Activated CD4-positive, alpha-beta T cell treated with anti-CD3 and anti-CD28 coated beads for 4 hours (primary cell): ENCODE data around the gene SLC9A8.
"Not testable (repeated sequence)": the region's sequence is repeated elsewhere in the genome, so short reads cannot be mapped to it uniquely, and the experiment has no call there.

Source experiments
- DNase-seq, 2 donors: peaks; one replicate each; pipeline ENCODE4 v3.0.0-alpha.2; 2020

SLC9A8 gene

DNA sequence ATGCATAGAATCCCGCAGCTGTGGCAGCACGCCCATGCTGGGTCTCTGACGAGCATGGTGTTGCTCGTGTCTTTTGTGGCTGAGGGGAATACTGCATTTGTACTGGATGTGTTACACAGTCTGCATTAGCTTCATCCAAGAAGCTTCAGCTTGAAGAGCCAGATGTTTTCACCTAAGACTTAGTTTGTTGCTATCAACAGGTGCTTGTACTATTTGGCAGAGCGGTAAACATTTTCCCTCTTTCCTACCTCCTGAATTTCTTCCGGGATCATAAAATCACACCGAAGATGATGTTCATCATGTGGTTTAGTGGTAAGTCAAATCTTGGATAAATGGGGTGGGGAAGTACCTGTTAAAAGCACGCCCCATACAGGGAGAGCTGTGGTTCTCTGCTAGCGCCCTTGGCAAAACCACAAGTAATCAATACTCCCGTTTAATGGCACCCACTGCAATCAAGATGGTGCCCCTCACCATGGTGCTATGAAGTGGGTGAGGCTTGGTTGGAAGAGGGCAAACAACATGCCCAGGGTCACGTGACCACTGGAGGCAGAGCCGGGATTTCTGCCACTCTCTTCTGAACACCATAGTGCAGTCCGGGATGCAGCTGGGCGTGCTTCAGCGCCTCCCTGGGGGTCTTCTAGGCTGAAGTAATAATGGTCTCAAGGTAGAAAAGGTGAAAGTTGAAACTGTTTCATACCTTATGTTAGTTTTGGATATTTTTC is 68.3 kb downstream of the SLC9A8 start:
- DNase-seq, result no peak

DNA sequence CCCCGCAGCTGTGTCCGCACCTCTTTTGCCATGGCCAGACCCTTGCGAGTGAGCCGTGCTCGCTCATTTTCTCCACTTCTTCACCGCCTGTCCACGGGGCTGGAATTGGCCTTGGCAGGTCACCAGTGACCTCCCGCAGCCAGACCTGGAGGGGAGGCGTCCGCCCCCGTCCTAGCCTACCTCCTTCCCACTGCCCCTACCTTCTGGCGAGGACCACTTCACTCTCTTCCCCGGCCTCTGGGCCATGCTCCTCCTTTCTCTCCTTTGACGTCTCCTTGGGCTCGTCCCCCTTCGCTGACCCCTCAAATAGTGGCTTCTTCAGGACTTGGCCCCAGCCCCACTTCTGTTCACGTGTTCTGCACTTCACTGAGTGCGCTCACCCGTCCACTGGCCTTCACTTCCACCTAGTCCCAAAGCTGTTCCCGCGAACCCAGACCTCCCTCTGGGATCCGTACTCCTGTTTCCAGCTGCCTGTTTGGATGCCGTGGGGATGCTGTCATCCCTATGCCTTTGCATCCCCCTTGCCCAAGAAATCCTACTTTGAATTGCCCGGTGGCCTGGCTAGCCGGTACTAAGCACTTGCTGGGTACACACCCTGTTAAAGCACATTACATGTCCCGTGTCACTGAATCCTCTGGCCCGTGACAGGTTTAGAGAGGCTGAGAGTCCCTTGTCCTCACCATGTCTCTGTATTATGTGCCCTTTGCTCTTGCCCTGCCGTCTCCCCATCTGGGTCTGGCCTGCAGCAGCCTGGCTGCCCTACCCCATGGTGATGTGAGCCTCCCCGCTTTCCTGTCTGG is 69.7 kb downstream of the SLC9A8 start:
- no peak for DNase-seq

DNA sequence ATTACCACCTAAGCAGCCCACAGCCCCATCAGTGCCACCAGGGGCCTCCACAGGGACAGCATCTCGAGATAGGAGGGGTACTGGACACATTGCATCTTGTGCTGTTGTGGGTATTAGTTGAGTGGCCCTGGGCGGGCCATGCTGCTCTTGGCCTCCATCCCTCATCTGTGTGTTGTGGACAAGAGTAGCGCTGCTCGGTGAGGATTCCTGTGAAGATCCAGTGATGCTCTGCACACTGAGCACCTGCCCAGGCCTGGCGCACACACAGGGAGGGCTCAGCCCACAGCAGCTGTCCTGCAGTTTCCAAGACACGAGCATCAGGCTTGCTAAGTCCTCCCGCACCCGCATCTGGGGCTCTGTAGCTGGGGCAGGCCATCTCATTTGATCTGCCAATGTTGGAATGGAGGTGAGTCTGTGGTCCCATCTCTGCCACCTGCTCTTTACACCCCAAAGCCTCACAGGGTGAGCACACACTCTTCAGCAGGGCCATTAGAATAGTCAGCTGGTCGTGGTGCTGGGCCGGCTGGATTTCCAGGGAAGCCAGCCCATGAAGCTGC is 70.7 kb downstream of the SLC9A8 start:
- no peak for DNase-seq

DNA sequence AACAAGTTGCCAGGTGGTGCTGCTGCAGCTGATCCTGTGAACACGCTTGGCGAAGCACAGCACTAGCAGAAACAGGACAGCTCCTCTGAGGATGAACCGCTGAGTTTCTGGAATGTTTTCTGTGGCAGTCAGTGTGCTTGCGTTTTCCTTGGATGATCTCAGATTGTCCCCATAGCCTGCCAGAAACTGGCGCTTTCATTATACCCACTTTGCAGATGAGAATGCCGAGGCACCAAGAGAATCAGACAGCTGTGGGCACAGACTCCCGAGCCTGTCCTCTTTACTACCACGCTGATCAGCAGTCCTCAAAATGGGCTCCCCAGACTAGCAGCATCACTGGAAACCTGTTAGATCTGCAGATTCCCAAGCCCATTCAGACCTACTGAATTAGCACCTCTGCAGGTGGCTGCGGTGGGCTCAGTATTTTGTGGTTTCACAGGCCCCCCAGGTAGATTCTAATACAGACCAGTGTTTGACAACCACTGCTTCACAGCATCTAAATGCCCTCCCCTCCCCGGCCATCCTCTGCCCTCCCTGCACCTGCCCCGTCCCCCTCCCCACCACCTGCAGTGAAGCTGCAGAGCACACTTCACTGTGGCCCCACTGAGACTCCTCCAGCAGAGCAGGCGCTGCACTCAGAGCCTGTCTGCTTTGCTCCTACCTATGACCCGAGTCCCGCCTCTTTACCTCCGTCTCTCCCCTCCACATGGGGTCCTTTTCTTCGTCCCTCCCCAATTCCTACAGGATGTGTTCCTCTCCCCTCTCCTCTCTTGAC is 73.1 kb downstream of the SLC9A8 start:
- DNase-seq, result no peak

DNA sequence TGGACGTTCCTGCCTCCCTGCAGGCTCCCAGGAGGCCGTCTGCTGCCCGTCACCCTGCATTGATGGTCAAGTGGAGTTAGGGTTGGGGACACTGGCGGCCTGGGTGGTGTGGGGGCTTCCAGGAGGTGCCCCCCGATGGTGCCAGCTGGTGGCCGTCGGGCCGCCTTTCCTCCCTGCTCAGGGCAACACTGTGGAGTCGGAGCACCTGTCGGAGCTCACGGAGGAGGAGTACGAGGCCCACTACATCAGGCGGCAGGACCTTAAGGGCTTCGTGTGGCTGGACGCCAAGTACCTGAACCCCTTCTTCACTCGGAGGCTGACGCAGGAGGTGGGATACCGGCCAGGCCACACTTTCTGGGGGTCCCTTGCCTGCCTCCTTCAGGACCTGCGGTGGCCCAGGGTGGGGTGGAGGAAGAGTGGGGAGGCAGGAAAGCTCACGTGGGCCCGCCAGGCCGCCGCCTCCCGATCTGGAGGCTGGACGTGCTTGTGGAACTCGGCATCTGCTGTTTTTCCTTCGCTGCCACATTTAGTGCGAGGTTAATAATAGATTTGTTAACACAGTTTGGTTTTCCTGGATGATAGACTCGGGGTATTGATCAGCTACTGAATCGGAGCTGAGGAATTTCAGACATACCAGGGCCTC is 74.1 kb downstream of the SLC9A8 start:
- DNase-seq, result no peak

DNA sequence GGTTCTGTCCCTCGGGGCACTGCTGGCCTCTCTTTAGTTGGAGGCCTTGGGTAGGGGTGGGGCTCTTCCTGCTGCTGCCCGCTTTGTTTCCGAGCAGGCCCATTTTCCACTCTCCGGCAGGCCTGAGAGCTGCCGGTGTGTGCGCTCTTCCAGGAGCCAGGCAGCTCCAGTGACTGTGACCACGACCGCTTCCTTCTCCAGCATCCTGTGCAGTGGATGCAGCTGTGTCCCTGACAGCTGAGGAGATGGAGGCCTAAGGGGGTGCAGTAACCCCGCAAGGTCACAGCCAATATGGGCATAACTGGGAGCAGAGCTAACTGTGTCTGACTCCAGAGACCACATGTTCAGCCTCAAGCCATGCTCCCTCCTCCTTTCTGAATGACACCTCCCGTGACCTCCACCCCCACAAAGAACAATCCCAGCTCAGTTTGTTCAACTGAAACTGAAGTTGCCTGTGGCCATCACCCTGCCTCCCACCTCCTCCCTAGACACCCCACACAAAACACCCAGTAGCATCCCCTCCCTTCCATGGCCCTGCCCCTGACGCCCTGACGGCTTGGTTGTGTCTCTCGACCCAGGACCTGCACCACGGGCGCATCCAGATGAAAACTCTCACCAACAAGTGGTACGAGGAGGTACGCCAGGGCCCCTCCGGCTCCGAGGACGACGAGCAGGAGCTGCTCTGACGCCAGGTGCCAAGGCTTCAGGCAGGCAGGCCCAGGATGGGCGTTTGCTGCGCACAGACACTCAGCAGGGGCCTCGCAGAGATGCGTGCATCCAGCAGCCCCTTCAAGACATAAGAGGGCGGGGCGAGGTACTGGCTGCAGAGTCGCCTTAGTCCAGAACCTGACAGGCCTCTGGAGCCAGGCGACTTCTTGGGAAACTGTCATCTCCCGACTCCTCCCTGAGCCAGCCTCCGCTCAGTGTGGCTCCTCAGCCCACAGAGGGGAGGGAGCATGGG is 74.9 kb downstream of the SLC9A8 start:
- DNase-seq, result no peak

DNA sequence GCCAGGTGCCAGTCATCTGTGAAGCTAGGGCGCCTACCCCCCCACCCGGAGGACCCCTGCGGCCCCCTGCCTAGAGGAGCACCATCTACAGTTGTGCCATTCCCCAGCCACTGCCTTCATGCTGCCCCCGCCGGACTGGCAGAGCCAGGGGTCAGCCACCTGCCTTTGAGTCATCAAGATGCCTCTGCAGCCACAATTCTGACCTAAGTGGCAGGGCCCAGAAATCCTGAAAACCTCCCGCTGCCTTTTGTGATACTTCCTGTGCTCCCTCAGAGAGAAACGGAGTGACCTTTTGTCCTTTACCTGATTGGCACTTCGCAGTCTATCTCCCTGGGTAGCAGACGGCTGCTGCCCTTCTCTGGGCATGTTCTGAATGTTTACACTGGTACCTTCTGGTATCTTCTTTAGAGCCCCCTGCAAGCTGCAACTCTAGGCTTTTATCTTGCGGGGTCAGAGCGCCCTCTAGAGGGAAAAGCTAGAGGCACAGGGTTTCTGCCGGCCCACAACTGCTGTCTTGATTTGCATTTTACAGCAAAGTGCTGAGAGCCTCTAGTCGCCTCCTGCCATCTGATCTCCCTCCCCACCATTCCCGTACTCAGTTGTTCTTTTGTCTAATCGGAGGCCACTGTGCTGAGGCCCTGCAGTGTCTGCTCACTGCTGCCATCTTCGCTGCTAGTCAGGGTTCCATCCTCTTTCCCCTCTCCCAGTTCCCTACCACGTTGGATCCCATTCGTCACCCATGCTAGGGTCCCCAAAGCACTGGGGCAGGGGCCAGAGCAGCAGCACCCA is 75.8 kb downstream of the SLC9A8 start:
- peak; percentile 26 to 47 for DNase-seq

DNA sequence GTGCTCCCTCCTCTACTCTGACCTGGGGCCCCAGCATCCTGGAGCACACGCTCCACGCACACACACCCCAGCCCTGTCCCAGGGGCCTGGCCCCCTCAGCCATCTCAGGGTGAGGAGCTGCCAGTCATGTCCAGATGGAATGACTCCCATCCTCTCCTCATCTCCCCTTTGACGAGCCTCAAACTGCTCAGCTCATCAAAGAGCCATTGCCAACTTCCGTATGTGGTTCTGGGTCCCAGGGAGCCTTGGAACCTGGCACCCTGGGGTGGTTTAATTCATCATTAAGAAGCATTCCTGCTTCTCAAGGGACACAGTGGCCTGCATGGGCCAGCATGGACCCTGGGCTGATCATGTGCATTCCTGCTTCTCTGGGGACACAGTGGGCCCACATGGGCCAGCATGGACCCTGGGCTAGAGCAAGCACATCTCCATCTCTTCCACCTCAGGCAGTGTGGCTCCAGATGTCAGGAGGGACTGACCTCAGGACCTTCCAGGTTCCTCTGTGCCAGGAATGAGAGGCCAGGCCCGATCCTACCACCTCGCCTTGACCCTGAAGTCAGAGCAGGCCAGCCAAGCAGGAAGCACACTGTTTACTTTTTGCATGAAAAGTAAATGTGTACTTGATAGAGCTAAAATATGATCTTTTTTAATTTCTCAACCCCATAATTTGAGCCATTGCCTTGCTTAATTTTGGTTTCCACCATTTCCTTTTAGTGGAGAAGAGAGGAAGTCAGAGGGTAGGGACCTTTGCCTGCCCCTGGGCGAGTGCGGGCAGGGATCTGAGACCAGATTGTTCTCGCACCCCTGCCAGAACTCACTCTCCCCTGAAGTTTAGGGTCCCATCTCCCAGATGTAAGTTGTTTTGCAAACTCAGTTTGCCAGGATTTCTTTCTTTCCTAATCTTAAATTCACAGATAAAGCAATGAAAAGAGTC is 76.6 kb downstream of the SLC9A8 start:
- no peak for DNase-seq

DNA sequence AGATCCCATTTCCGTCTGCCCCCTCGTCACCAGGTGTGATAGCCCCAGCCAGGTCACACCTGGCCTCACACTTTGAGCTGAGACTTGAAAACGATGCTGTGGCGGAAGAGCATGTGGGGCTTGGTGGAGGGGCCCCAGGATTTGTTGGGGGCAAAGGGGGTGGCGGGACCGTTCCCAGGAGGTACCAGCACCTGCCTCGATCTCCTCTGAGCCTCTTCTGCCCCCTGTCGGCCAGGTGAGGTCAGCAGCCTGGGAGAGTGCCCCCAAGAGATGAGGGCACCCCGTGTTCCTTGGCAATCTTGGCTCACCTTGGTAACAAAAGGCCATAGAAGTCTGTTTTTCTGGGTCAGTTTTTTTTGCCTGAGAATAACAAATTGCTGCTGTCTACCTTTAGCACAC is 77.3 kb downstream of the SLC9A8 start:
- DNase-seq, result peak in 1 of 2 donors; percentile 29

DNA sequence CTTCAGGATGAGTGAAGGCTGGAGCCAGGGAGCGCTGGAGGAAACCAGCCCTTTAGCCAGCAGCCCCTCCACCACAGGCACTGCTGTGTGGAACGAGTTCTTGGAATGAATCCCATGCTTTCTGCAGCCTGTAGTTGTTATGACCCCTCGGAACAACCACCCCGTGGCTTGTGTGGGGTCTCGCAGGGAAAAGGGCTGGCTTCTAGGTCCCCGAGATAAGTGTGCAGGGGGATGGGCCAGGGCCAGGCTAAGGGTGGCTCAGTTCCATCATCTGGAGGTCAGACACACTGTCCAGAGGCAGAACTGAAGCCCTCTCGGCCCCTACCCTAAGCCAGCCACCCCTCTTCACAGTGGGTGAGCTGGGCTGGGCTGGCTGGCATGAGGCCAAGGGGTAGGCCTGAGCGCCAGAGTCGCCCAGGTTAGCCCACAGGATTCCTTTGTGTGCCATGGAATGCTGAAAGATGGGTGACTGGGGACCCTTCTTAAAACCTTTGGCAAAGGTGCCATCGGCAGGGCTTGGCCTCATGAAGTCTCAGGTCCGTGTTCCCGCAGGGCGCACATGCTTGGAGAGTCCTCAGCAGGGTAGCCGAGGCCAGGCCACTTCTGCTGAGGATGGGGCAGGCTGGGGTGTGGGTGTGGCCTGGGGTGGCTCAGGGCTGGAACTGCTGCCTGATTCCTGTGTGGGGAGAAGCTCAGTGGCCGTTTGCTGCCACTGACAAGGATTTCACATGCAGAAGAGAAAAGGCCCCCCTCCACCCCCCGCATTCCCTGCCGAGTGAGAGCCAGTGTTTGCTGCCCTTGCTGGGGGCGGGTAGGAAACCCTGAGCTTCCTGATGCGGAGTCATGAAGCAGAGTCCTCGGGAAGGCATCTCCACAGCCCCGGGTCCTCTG is 78.1 kb downstream of the SLC9A8 start:
- no peak for DNase-seq

DNA sequence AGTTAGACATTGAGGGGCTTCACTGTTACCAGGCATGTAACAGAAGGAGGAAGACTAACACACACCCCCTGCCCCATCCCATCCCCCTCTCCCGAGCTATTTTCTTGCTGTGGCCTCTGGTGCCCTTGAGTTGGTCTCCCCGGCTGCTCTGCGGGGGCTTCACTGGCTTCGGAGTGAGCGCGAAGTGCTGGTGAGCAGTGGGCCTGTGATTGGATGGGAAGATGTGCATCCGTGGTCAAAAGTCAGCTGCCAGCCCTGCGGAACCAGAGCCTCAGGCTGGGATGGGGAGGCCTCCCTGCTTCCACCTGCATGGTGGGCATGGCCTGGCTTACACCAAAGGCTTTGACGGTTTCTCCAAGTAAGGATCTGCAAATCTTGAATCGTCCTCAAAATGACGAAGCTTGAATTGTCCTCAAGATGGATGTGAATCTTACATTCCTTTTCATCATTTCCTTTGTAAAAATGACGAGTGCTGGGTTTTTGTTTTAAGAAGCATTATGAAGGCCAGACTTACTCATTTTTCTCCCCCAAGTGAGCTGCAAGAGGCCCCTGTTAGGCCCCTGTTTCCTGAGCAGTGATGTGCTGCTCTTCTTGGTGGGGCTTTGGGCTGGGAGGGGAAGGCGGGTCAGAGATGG is 79.0 kb downstream of the SLC9A8 start:
- no peak for DNase-seq

DNA sequence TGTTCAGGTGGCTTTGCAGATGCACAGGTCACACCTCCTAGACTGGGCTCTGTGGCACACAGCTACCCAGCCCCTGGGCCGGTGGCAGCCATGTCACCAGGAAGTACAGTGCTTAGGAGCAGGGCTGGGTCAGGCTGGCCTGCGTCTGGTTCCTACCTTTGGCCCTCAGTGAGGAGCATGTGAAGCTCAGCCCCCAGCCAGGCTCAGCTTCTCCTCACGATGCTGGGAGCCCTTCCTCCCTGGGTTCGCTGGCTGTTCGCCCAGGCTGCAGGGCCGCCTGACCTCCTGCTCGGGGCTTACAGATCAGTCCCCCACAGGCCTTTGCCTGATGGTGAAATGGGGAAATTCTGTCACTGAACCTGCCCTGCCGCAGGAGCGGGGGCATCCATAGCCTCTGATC is 79.6 kb downstream of the SLC9A8 start:
- no peak for DNase-seq

DNA sequence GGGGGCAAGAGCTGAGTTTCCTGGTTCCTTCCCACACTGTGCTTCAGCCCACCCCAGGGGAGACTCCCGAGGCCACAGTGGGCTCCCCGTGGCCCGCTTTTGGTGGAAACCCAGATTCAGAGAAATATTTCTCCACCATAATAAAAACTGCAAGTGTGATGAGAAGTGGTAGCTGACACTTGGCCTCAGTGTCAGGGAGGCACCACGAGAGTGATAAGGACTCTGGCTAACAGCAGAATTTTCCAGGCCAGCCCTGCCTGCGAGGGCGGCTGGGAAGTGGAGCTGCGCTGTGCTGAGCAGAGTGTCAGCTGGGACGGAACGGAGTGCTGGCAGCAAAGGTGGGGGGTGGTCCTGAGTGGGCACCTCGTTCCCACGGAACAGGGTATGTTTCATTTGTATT is 80.2 kb downstream of the SLC9A8 start:
- no peak for DNase-seq

DNA sequence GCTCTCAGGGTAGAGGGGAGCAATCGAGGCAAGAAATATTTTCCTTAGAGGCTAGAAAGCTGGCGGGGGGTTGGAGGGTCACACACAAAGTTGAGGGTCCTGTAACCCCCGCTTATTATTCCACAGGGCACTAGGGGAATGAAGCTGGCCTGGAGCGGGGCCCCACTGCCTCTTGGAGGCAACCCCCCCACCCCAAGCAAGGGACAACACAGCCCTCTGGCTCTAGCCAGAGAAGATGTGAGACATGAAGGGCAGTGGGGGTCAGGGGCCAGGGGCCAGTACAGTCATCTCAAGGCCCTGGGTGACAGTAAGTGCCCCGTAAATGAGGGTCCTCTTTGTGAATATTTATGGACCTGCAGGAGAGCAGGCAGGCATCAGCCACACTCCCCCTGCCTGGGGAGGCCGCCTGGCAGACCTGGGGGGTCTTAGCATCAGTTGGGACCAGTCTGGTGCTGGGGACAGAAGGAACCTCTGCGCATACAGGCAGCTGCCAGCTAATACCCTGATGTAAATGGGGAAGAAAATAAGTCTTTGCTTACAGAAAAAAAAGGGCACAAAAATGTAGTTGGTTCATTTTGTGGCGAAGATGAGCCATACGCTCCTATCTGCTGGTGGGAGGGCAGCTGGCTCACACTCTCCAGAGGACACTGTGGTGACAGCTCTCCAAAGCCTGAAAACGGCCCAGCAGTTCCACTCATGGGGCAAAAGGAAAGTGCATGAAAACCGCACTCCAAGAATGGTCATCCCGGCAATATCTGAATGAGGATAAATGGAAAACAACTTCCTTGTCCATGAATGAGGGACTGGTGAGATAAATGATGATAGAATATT is 80.8 kb downstream of the SLC9A8 start:
- peak in 1 of 2 donors; percentile 21 for DNase-seq

DNA sequence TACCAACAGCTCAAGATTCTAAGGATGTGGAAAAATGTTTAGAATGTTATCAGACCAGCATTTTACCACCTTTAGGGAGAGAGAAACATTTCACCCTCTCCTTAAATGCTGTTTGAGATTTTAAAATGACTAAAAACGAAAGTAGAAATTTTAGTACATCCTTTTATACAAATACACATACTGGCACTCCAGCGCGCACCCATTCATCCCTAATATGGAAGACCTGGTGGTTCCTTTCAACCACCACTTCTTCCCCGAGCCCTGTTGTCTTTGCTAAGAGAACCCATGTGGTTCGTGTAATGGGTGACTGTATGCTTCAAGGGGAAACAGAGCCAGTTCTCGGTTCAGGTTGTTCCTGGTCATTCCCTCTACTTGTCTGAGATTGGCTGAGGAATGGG is 81.4 kb downstream of the SLC9A8 start:
- no peak for DNase-seq

DNA sequence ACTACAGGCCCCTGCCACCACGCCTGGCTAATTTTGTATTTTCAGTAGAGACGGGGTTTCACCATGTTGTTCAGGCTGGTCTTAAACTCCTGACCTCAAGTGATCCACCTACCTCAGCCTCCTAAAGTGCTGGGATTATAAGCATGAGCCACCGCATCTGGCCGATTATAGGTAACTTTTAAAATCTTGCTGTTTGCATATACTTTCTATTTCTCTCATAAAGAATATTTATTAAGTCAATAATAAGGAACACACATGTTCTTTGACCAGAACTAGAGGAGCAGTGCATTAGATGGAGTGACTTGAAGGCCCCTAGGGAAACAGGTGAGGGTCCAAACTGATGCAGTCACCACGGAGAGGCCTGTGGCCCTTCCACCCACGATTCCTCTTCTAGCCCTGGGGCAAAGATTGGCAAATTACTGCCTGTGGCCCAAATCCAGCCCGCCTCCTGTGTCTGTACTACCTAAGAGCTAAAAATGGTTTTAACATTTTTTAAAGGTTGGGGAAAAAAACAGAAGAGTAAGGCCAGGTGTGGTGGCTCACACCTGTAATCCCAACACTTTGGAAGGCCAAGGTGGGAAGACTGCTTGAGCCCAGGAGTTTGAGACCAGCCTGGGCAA is 83.0 kb downstream of the SLC9A8 start:
- not testable (repeated sequence) for DNase-seq

DNA sequence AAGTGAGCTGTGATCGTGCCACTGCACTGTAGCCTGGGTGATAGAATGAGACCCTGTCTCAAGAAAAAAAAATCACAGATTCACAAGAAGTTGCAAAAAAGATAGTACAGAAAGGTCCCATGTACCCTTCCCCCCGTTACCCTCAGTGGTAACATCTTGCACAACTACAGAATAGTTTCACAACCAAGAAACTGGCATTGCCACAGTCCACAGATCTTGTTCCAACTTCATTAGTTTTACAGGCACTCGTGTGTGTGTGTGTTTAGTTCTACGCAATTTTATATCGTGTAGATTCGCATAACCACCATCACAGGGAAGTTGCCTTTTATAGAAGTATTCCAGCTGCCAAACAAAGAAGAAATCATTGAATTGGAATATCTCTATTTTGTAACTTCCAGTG is 83.6 kb downstream of the SLC9A8 start:
- no peak for DNase-seq
